Smooth muscle cell (in vitro differentiated cells): ENCODE results near the gene GPC6. TPM values are rescaled to one million over a fixed set of nuclear protein-coding genes. Genes with fewer than 3 reads are reported as not detected.
A peak's percentile ranks its signal among the peaks of the same experiment; 100 is the strongest.

Experiments
- DNase-seq: peaks from one replicate; lab custom pipeline; 2025; ENCODE audit not compliant: unreplicated experiment; lab: John Stamatoyannopoulos, UW
- H2AFZ ChIP-seq: fragments of 200-600 bp; sonication (generic); 2 replicates; pipeline ENCODE4 v1.6.0; 2016; ENCODE audit warnings: antibody characterized with exemption, low read depth, mild to moderate bottlenecking
- H3F3A ChIP-seq: fragments of 200-600 bp; sonication (generic); 2 replicates; pipeline ENCODE4 v1.6.0; 2017; ENCODE audit warnings: antibody characterized with exemption, low read depth
- H3K27ac ChIP-seq: fragments of 200-600 bp; sonication (generic); 2 replicates; pipeline ENCODE4 v1.5.1; 2016; ENCODE audit warnings: low read depth, mild to moderate bottlenecking
- H3K27me3 ChIP-seq: fragments of 200-600 bp; sonication (generic); 2 replicates; pipeline ENCODE4 v1.6.1; 2016; ENCODE audit warnings: low read depth, mild to moderate bottlenecking
- H3K36me3 ChIP-seq: fragments of 200-600 bp; sonication (generic); 2 replicates; pipeline ENCODE4 v1.5.1; 2016; ENCODE audit warnings: low read depth
- H3K4me1 ChIP-seq: fragments of 200-600 bp; sonication (generic); 2 replicates; pipeline ENCODE4 v1.5.1; 2016; ENCODE audit warnings: low read depth
- H3K4me2 ChIP-seq: fragments of 200-600 bp; sonication (generic); 2 replicates; pipeline ENCODE4 v1.6.0; 2016; ENCODE audit warnings: mild to moderate bottlenecking
- H3K4me3 ChIP-seq: fragments of 200-600 bp; sonication (generic); 2 replicates; pipeline ENCODE4 v1.5.1; 2016; ENCODE audit warnings: mild to moderate bottlenecking
- H3K79me2 ChIP-seq: fragments of 200-600 bp; sonication (generic); 2 replicates; pipeline ENCODE4 v1.6.0; 2016; ENCODE audit warnings: low read depth, mild to moderate bottlenecking
- H3K9ac ChIP-seq: fragments of 200-600 bp; sonication (generic); 2 replicates; pipeline ENCODE4 v1.6.0; 2016; ENCODE audit warnings: low read depth
- H3K9me3 ChIP-seq: fragments of 200-600 bp; sonication (generic); replicated peaks from 2 replicates; pipeline ENCODE4 v1.5.1; 2016; ENCODE audit warnings: low read depth
- H4K20me1 ChIP-seq: fragments of 200-600 bp; sonication (generic); 2 replicates; pipeline ENCODE4 v1.6.0; 2016; ENCODE audit warnings: low read depth
- WGBS: methylation state at CpG from one replicate; pipeline ENCODE4 v1.1.7; 2016; ENCODE audit warnings: low lambda C conversion rate; 5-methylcytosine and 5-hydroxymethylcytosine counted together
- polyA plus RNA-seq: library from polyadenylated mRNA; unstranded; fragments of >200 nt; fragmentation: Nextera tagmentation; extraction: Ambion mirVana; gene quantifications from 2 replicates; pipeline ENCODE4 v1.2.1, GENCODE V29; 2016
- total RNA-seq: library from RNA; depleted of rRNA; stranded (reverse); fragments of >200 nt; gene quantifications from 2 replicates; pipeline ENCODE4 v1.2.3, GENCODE V29; 2014
- TF ChIP-seq, protein P1 (sequence below): fragments of 200-600 bp; sonication (generic); IDR thresholded peaks from 2 replicates; pipeline ENCODE4 v1.5.1; 2017; ENCODE audit warnings: borderline replicate concordance, mild to moderate bottlenecking, antibody characterized with exemption; ENCODE audit not compliant: insufficient read depth, poor library complexity, severe bottlenecking

Gene GPC6
- total and polyA plus RNA-seq, 2 experiments from 2014 or later: 19.7 to 68.5 TPM

DNA sequence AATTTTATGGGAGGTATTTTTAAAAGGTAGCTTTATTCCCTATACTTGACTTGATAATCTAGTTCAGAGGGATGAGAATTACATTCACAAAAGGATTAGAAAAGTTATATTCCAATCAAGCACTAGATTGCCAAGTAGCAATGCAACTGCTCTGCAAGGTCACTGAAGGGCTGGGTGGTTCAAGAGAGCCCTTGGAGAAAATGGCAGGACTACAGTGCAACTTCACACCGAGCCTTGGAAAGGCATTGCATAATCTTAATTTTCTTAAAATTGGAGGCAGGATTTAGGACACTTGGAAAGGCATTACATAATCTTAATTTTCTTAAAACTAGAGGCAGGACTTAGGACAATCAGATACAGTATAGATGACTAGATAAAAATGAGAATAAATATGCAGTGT lies 936.9 kb downstream of the GPC6 start:
- no peak for DNase-seq
- TF ChIP-seq, protein P1, sequence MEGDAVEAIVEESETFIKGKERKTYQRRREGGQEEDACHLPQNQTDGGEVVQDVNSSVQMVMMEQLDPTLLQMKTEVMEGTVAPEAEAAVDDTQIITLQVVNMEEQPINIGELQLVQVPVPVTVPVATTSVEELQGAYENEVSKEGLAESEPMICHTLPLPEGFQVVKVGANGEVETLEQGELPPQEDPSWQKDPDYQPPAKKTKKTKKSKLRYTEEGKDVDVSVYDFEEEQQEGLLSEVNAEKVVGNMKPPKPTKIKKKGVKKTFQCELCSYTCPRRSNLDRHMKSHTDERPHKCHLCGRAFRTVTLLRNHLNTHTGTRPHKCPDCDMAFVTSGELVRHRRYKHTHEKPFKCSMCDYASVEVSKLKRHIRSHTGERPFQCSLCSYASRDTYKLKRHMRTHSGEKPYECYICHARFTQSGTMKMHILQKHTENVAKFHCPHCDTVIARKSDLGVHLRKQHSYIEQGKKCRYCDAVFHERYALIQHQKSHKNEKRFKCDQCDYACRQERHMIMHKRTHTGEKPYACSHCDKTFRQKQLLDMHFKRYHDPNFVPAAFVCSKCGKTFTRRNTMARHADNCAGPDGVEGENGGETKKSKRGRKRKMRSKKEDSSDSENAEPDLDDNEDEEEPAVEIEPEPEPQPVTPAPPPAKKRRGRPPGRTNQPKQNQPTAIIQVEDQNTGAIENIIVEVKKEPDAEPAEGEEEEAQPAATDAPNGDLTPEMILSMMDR: no peak
- WGBS: 91% methylated on average over 1 of the region's 1 CpG
- Histone ChIP-seq H3F3A (no peaks in the 10 kb centered on the region), H3K79me2 (no peaks in the 10 kb centered on the region), H3K4me1 (no peaks in the 10 kb centered on the region), H3K4me2 (no peak overlapping the region), H4K20me1 (no peaks in the 10 kb centered on the region), H3K4me3 (no peak overlapping the region), H3K27me3 (no peaks in the 10 kb centered on the region), H3K27ac (no peak overlapping the region), H3K36me3 (no peaks in the 10 kb centered on the region), H3K9ac (no peak overlapping the region), H3K9me3 (no peaks in the 10 kb centered on the region), H2AFZ (no peak overlapping the region)

DNA sequence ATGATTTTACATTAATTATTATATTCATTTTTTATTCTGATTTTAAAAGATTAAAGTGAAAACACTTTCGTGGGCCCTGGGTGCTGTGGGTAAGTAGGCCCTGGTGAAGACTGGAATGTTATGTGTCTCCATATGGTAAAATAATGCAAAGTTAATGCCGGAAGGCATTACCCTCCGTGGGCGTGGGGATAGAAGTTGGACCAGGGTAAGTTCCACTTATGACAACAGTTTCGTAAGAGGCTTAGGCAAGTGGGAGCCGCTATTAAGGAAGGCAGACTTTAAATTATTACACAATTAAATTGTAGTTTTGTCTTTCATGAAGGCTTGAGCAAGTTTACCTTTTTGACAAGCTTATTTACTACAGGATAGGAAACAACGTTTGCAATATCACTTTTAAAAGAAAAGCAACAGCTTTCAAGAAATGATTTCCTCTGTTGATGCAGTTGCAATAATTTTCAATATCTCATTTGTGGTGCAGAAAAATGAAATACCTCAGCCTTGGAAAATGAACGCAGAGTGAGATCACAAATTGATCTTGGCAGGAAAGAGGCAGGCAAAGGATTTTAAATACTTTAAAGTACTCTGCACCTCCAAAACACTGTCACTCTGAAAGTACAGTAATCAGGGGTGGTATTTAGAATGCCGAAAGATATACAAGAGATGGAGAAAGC lies 942.3 kb downstream of the GPC6 start:
- Histone ChIP-seq H3K9ac (no peak overlapping the region), H3K4me2 (peak overlapping the region; percentile 27), H3K27ac (peak overlapping the region; percentile 22), H4K20me1 (no peaks in the 10 kb centered on the region), H2AFZ (no peak overlapping the region), H3K79me2 (no peaks in the 10 kb centered on the region), H3K9me3 (no peaks in the 10 kb centered on the region), H3K4me3 (no peak overlapping the region), H3F3A (no peaks in the 10 kb centered on the region), H3K36me3 (no peaks in the 10 kb centered on the region), H3K27me3 (no peaks in the 10 kb centered on the region), H3K4me1 (peaks cover 14% of the 10 kb centered on the region)
- WGBS: 73% methylated on average over 9 of the region's 9 CpGs
- no peak for DNase-seq
- TF ChIP-seq, protein P1: no peak

GRCh38 chr13:94169454-94170144 lies 943.0 kb downstream of the GPC6 start:
- Histone ChIP-seq H4K20me1 (no peaks in the 10 kb centered on the region), H3K4me3 (no peak overlapping the region), H3K9me3 (no peaks in the 10 kb centered on the region), H3K9ac (no peak overlapping the region), H3F3A (no peaks in the 10 kb centered on the region), H3K27ac (peak overlapping the region; percentile 22), H3K36me3 (no peaks in the 10 kb centered on the region), H3K79me2 (no peaks in the 10 kb centered on the region), H2AFZ (no peak overlapping the region), H3K4me2 (no peak overlapping the region), H3K4me1 (peaks cover 14% of the 10 kb centered on the region), H3K27me3 (no peaks in the 10 kb centered on the region)
- 78% methylated on average over 5 of the region's 5 CpGs for WGBS
- TF ChIP-seq, protein P1: no peak
- DNase-seq: no peak

GRCh38 chr13:94170145-94170571 lies 943.6 kb downstream of the GPC6 start:
- Histone ChIP-seq H3K4me1 (peaks cover 14% of the 10 kb centered on the region), H3K27ac (no peak overlapping the region), H3K4me3 (no peak overlapping the region), H4K20me1 (no peaks in the 10 kb centered on the region), H3K79me2 (no peaks in the 10 kb centered on the region), H3K27me3 (no peaks in the 10 kb centered on the region), H3K9ac (no peak overlapping the region), H3K9me3 (no peaks in the 10 kb centered on the region), H2AFZ (no peak overlapping the region), H3K36me3 (no peaks in the 10 kb centered on the region), H3F3A (no peaks in the 10 kb centered on the region), H3K4me2 (no peak overlapping the region)
- TF ChIP-seq, protein P1: no peak
- WGBS: 87% methylated on average over 4 of the region's 4 CpGs
- DNase-seq: no peak
